Left ventricle myocardium inferior (tissue), 1 donor: ENCODE measurements around the gene TBL1X. TPM values are rescaled to one million over a fixed set of nuclear protein-coding genes. Genes with fewer than 3 reads are reported as not detected.
"Not testable (repeated sequence)": the region's sequence is repeated elsewhere in the genome, so short reads cannot be mapped to it uniquely, and the experiment has no call there.

Experiments used
- DNase-seq: peaks from one replicate; pipeline ENCODE4 v3.0.0-alpha.2; 2020
- H3K27ac ChIP-seq: fragments of 200-600 bp; replicated peaks from 2 replicates; pipeline ENCODE4 v1.8.0; 2021
- H3K27me3 ChIP-seq: fragments of 200-600 bp; 2 replicates; pipeline ENCODE4 v1.8.0; 2021; ENCODE audit warnings: low read depth
- H3K36me3 ChIP-seq: fragments of 200-600 bp; 2 replicates; pipeline ENCODE4 v1.8.0; 2021
- H3K4me1 ChIP-seq: fragments of 200-600 bp; 2 replicates; pipeline ENCODE4 v1.8.0; 2021
- H3K4me3 ChIP-seq: fragments of 200-600 bp; 2 replicates; pipeline ENCODE4 v1.8.0; 2021; ENCODE audit warnings: mild to moderate bottlenecking, moderate library complexity
- H3K9me3 ChIP-seq: fragments of 200-600 bp; replicated peaks from 2 replicates; pipeline ENCODE4 v1.8.0; 2021
- CTCF ChIP-seq: fragments of 200-600 bp; IDR thresholded peaks from 2 replicates; pipeline ENCODE4 v1.8.0; 2021; ENCODE audit warnings: antibody characterized with exemption, mild to moderate bottlenecking, borderline replicate concordance
- intact Hi-C: fragments of 100-400 bp; cut with micrococcal nuclease; formaldehyde crosslinking; loops from one replicate; pipeline ENCODE4 v1.11.0; 2022
- total RNA-seq: library from RNA; stranded (reverse); fragmentation: NEBNext Ultra II Directional; extraction: Animal tissue kit (Norgen Biotek cat#: 25700); gene quantifications from one replicate; pipeline ENCODE4 v1.2.1, GENCODE V29; 2021
- donor health status: DM: no; HTN: yes; CAD: no; lungs with severe emphysema.

The TBL1X gene
- total RNA-seq, 1 donor from 2014 or later: 9.4 TPM

GRCh38 chrX:9429767-9430166, 35.1 kb upstream of the TBL1X start:
- Histone ChIP-seq H3K27me3 (no peaks in the 10 kb centered on the region), H3K4me1 (no peaks in the 10 kb centered on the region), H3K4me3 (no peak overlapping the region), H3K27ac (no peak overlapping the region), H3K9me3 (peaks cover 2% of the 10 kb centered on the region), H3K36me3 (no peaks in the 10 kb centered on the region)
- no peak for DNase-seq
- intact Hi-C loops: no loop called here
- no peak for TF ChIP-seq CTCF

DNA sequence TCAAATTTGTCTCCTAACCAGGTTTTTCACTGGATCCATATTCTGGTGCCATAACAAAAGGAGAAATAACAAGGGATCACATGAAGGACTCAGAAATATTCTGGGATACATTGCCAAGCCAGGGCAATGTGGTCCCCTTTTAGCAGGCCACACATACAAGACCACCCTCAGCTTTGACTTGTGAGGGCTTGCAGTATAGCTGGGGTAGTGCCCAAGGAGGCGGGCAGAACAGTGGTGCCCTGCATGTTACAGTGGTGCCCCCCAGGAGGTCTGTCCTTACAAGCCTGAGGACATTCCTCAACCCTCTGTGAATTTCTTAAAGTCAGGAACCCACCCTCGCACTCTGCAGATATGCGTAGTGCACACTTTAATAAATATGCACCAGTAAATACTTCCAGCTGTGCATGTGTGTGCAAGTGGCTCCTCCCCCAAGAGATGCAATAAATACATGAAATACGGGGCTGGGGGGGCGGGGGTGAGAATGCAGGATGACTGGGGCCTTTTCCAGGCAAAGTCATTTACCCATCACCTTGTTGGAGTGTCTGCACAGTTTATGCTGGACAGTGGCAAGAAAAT, 34.4 kb upstream of the TBL1X start:
- no peaks in the 10 kb centered on the region for H3K36me3 ChIP-seq

GRCh38 chrX:9431281-9431680, 33.6 kb upstream of the TBL1X start:
- intact Hi-C loops: no loop called here
- Histone ChIP-seq H3K9me3 (peaks cover 2% of the 10 kb centered on the region), H3K27me3 (no peaks in the 10 kb centered on the region), H3K4me3 (no peak overlapping the region), H3K36me3 (no peaks in the 10 kb centered on the region), H3K4me1 (no peaks in the 10 kb centered on the region), H3K27ac (no peak overlapping the region)
- no peak for TF ChIP-seq CTCF
- no peak for DNase-seq

More for the DNA sequence above, 34.4 kb upstream of the TBL1X start:
- Histone ChIP-seq H3K4me3 (no peak overlapping the region), H3K27ac (no peak overlapping the region), H3K27me3 (no peaks in the 10 kb centered on the region), H3K9me3 (peaks cover 2% of the 10 kb centered on the region), H3K4me1 (no peaks in the 10 kb centered on the region)
- intact Hi-C loops: no loop called here
- TF ChIP-seq CTCF: no peak
- no peak for DNase-seq

GRCh38 chrX:9433596-9433995, 31.3 kb upstream of the TBL1X start:
- Histone ChIP-seq H3K27ac (no peak overlapping the region), H3K27me3 (no peaks in the 10 kb centered on the region), H3K9me3 (no peaks in the 10 kb centered on the region), H3K4me3 (no peak overlapping the region), H3K4me1 (no peaks in the 10 kb centered on the region), H3K36me3 (no peaks in the 10 kb centered on the region)
- DNase-seq: no peak
- no peak for TF ChIP-seq CTCF
- intact Hi-C loops: no loop called here

GRCh38 chrX:9434051-9434550, 30.8 kb upstream of the TBL1X start:
- Histone ChIP-seq H3K4me1 (no peaks in the 10 kb centered on the region), H3K9me3 (no peaks in the 10 kb centered on the region), H3K4me3 (no peak overlapping the region), H3K27ac (no peak overlapping the region), H3K27me3 (no peaks in the 10 kb centered on the region), H3K36me3 (no peaks in the 10 kb centered on the region)
- no peak for TF ChIP-seq CTCF
- intact Hi-C loops: no loop called here
- no peak for DNase-seq

- DNase-seq, intact Hi-C loops, H3K4me3 ChIP-seq: not testable (repeated sequence)
Measured at GRCh38 chrX:9435086-9435485, 29.8 kb upstream of the TBL1X start.

More at GRCh38 chrX:9435086-9435485, 29.8 kb upstream of the TBL1X start:
- H3K4me1 ChIP-seq, H3K9me3 ChIP-seq, H3K27ac ChIP-seq, H3K27me3 ChIP-seq, H3K36me3 ChIP-seq: not testable (repeated sequence)
